Endothelial cell (in vitro differentiated cells): ENCODE results near the gene HDHD5. TPM values are rescaled to one million over a fixed set of nuclear protein-coding genes. Genes with fewer than 3 reads are reported as not detected.

ENCODE experiments used
- DNase-seq: peaks from one replicate; pipeline ENCODE4 v3.0.0; 2021; ENCODE audit warnings: low spot score
- H3K27ac Mint-ChIP-seq: one replicate; pipeline ENCODE4 v1.8.0; 2021; ENCODE audit warnings: mixed read lengths, inconsistent platforms; ENCODE audit not compliant: unreplicated experiment
- H3K27me3 Mint-ChIP-seq: one replicate; pipeline ENCODE4 v1.8.0; 2021; ENCODE audit warnings: mild to moderate bottlenecking, moderate library complexity, mixed read lengths, inconsistent platforms; ENCODE audit not compliant: unreplicated experiment
- H3K36me3 Mint-ChIP-seq: one replicate; pipeline ENCODE4 v1.8.0; 2021; ENCODE audit warnings: mild to moderate bottlenecking, low read depth, mixed read lengths, inconsistent platforms; ENCODE audit not compliant: unreplicated experiment
- H3K4me1 Mint-ChIP-seq: one replicate; pipeline ENCODE4 v1.8.0; 2021; ENCODE audit warnings: mild to moderate bottlenecking, mixed read lengths, inconsistent platforms; ENCODE audit not compliant: unreplicated experiment
- H3K4me3 Mint-ChIP-seq: one replicate; pipeline ENCODE4 v1.8.0; 2021; ENCODE audit warnings: mild to moderate bottlenecking, mixed read lengths, inconsistent platforms; ENCODE audit not compliant: unreplicated experiment
- H3K9me3 Mint-ChIP-seq: one replicate; pipeline ENCODE4 v1.8.0; 2021; ENCODE audit warnings: mixed read lengths, inconsistent platforms; ENCODE audit not compliant: unreplicated experiment
- total RNA-seq: library from RNA; stranded (reverse); fragmentation: NEBNext Ultra II Directional; extraction: Animal tissue kit (Norgen Biotek cat#: 25700); gene quantifications from one replicate; pipeline ENCODE4 v1.2.1, GENCODE V29; 2021; ENCODE audit not compliant: unreplicated experiment
- TF ChIP-seq, protein P1 (sequence below): fragments of 200-600 bp; sonication (generic); IDR thresholded peaks from one replicate; pipeline ENCODE4 v1.5.0; 2021; ENCODE audit warnings: antibody characterized with exemption; ENCODE audit not compliant: unreplicated experiment

The HDHD5 gene
- total RNA-seq, 1 donor from 2014 or later = 60.5 TPM

DNA sequence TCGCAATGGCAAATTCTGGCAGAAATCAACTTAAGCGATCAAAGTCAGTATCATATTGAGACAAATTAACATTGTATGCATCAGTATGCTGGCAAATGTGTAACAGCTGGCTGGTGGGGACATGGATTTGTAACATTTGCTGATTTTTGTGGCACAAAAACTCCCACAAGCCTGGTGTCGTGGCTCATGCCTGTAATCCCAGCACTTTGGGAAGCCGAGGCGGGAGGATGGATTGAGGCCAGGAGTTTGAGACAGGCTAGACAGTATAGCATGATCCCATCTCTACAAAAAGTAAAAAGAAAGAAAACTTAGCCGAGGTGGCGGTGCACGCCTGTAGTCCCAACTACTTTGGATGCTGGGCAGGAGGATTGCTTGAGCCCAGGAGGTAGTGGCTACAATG lies 17.6 kb upstream of the HDHD5 start:
- H3K36me3 Mint-ChIP-seq = no peaks in the 10 kb centered on the region
- no peak overlapping the region for H3K4me3 Mint-ChIP-seq
- no peaks in the 10 kb centered on the region for H3K9me3 Mint-ChIP-seq
- H3K27me3 Mint-ChIP-seq = peaks cover 6% of the 10 kb centered on the region
- H3K27ac Mint-ChIP-seq = no peak overlapping the region
- TF ChIP-seq, protein P1, sequence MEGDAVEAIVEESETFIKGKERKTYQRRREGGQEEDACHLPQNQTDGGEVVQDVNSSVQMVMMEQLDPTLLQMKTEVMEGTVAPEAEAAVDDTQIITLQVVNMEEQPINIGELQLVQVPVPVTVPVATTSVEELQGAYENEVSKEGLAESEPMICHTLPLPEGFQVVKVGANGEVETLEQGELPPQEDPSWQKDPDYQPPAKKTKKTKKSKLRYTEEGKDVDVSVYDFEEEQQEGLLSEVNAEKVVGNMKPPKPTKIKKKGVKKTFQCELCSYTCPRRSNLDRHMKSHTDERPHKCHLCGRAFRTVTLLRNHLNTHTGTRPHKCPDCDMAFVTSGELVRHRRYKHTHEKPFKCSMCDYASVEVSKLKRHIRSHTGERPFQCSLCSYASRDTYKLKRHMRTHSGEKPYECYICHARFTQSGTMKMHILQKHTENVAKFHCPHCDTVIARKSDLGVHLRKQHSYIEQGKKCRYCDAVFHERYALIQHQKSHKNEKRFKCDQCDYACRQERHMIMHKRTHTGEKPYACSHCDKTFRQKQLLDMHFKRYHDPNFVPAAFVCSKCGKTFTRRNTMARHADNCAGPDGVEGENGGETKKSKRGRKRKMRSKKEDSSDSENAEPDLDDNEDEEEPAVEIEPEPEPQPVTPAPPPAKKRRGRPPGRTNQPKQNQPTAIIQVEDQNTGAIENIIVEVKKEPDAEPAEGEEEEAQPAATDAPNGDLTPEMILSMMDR = no peak
- H3K4me1 Mint-ChIP-seq = peaks cover 17% of the 10 kb centered on the region
- no peak for DNase-seq

DNA sequence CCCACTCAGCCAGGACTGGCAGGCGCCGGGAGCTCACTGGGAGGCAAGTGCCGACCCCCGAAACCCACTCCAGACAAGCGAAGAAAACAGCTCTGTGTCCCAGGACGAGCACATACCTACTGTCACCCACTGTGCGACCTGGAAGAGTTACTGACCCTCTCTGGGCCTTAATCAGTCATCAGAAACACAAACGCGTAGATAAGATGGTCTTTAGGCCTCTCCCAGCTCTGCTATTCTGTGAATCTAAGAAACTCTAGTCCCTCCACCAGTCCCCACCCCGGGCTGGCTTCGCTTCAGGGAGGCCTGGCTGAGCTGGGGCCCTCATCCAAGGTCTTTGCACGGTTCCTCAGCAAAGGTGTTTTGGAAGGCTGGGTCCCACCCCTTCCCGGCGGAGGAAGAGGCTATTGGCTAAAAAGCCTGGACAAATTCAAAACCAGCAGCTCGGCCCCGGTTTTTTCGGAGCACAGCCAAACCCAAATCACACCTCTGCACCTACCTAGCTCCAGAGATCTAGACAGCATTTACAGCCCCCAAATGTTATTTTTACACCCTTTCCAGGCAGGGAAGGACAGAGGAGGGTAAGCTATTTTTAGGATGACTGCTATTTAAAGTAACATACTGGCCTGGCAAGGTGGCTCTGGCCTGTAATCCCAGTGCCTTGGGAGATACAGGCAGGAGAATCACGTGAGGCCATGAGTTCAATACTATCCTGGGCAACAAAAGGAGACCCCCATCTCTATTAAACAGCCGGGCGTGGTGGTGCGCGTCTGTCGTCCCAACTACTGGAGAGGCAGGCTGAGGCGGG lies 13.2 kb upstream of the HDHD5 start:
- peak; percentile 17 for DNase-seq
- Mint-ChIP-seq H3K36me3 (no peaks in the 10 kb centered on the region), H3K4me1 (peaks cover 17% of the 10 kb centered on the region)

DNA sequence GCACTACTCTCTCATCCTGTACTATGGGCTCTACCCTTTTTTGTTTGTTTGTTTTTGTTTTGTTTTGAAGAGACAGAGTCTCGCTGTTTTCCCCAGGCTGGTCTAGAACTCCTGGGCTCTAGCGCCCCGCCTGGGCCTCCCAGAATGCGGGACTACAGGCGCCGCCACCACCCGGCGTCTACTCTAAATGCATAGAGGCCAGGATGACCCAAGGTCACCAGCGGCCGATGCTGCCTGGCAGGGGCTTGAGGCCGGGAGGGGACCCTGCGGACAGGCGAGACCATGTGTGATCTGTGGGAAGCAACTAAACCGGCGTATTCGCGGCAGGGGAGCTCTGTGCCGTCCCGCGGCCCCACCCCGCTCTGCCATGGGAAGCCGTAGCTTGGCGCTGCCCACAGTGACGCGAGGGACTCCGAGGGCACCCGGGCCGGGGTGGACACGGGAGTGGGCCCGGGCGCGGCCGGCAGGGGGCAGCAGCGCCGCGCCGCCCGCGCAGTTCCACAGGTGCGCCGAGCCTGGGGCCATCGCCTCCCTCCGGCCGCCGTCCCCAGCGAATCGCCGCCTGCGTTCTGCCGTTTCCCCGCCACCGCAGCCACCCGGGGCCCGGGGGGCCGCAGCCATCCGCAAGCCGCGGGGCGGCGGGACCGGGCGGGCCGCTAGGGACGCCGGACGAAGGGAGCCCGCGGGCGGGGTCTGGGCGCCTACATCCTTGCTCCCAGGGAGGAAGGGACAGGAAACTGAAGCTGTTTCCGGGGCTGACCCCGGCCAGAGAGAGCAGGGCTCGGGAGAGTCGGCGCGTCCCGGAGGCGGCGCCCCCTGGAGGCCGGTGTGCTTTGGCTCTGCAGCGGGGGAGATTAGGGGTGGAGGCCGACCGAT lies 12.3 kb upstream of the HDHD5 start:
- TF ChIP-seq, protein P1 = peak; percentile 99
- peak overlapping the region; percentile 67 for H3K4me3 Mint-ChIP-seq
- H3K27ac Mint-ChIP-seq = peak overlapping the region; percentile 77
- H3K36me3 Mint-ChIP-seq = no peaks in the 10 kb centered on the region
- DNase-seq = peak; percentile 96
- H3K4me1 Mint-ChIP-seq = peaks cover 17% of the 10 kb centered on the region
- peaks cover 5% of the 10 kb centered on the region for H3K27me3 Mint-ChIP-seq
- no peaks in the 10 kb centered on the region for H3K9me3 Mint-ChIP-seq

More for the DNA sequence above, 13.2 kb upstream of the HDHD5 start:
- H3K27ac Mint-ChIP-seq = peak overlapping the region; percentile 77
- H3K27me3 Mint-ChIP-seq = peaks cover 7% of the 10 kb centered on the region
- H3K4me3 Mint-ChIP-seq = peak overlapping the region; percentile 67
- TF ChIP-seq, protein P1 = peak; percentile 23
- H3K9me3 Mint-ChIP-seq = no peaks in the 10 kb centered on the region

DNA sequence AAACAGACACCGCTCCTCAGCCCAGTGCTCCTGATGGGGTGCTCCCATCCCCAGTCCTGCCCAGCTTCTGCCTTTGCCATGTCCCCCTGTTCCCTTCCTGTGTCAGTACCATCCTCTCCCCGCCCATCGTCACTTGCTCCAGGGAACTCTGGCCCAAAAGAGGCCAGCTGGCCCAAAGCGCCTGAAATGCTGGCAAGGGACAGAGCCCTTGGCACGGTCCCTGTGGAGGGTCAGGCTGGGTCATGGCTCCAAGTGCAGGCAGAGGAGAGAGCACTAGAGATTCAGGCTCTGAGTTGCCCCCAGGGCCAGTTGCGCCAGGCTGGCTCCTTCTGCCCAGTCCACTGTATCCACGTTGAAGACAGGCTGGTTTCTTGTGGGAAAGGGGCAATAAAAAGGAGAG lies 8.4 kb upstream of the HDHD5 start:
- no peaks in the 10 kb centered on the region for H3K9me3 Mint-ChIP-seq
- DNase-seq = no peak
- TF ChIP-seq, protein P1 = no peak
- H3K27me3 Mint-ChIP-seq = peaks cover 5% of the 10 kb centered on the region
- H3K4me3 Mint-ChIP-seq = no peak overlapping the region
- peaks cover 3% of the 10 kb centered on the region for H3K4me1 Mint-ChIP-seq
- H3K36me3 Mint-ChIP-seq = no peaks in the 10 kb centered on the region
- peak overlapping the region; percentile 52 for H3K27ac Mint-ChIP-seq
